DND-41 (cell line): ENCODE measurements around the gene BAZ2A.
"Not testable (repeated sequence)": the region's sequence is repeated elsewhere in the genome, so short reads cannot be mapped to it uniquely, and the experiment has no call there.

ENCODE experiments used
- EZH2 ChIP-seq: IDR thresholded peaks from 3 replicates; pipeline ENCODE4 v1.6.1; 2012; ENCODE audit warnings: borderline replicate concordance, low read depth, mild to moderate bottlenecking, moderate library complexity, low read length, inconsistent platforms; ENCODE audit not compliant: severe bottlenecking
- TF ChIP-seq, protein P1 (sequence below): IDR thresholded peaks from 2 replicates; pipeline ENCODE4 v1.5.1; 2012; ENCODE audit warnings: borderline replicate concordance, low read length, moderate library complexity, mild to moderate bottlenecking; ENCODE audit not compliant: poor library complexity, severe bottlenecking; ENCODE audit errors: extremely low read depth

GRCh38 chr12:56653781-56654180 lies 23.7 kb upstream of the BAZ2A start:
- TF ChIP-seq, protein P1, sequence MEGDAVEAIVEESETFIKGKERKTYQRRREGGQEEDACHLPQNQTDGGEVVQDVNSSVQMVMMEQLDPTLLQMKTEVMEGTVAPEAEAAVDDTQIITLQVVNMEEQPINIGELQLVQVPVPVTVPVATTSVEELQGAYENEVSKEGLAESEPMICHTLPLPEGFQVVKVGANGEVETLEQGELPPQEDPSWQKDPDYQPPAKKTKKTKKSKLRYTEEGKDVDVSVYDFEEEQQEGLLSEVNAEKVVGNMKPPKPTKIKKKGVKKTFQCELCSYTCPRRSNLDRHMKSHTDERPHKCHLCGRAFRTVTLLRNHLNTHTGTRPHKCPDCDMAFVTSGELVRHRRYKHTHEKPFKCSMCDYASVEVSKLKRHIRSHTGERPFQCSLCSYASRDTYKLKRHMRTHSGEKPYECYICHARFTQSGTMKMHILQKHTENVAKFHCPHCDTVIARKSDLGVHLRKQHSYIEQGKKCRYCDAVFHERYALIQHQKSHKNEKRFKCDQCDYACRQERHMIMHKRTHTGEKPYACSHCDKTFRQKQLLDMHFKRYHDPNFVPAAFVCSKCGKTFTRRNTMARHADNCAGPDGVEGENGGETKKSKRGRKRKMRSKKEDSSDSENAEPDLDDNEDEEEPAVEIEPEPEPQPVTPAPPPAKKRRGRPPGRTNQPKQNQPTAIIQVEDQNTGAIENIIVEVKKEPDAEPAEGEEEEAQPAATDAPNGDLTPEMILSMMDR = not testable (repeated sequence)
- not testable (repeated sequence) for TF ChIP-seq EZH2
